GM18520 (cell line): ENCODE data around the gene CHPF2.

ENCODE experiments used
- ATAC-seq: cut with Tn5 transposase; IDR thresholded peaks from one replicate; pipeline ENCODE4 v1.9.1; 2021; ENCODE audit not compliant: unreplicated experiment

The CHPF2 gene, protein sequence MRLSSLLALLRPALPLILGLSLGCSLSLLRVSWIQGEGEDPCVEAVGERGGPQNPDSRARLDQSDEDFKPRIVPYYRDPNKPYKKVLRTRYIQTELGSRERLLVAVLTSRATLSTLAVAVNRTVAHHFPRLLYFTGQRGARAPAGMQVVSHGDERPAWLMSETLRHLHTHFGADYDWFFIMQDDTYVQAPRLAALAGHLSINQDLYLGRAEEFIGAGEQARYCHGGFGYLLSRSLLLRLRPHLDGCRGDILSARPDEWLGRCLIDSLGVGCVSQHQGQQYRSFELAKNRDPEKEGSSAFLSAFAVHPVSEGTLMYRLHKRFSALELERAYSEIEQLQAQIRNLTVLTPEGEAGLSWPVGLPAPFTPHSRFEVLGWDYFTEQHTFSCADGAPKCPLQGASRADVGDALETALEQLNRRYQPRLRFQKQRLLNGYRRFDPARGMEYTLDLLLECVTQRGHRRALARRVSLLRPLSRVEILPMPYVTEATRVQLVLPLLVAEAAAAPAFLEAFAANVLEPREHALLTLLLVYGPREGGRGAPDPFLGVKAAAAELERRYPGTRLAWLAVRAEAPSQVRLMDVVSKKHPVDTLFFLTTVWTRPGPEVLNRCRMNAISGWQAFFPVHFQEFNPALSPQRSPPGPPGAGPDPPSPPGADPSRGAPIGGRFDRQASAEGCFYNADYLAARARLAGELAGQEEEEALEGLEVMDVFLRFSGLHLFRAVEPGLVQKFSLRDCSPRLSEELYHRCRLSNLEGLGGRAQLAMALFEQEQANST

GRCh38 chr7:151232091-151232916, at the start of gene CHPF2:
TSS of gene CHPF2 (plus strand) at chr7:151232483. CDS start at chr7:151234012, 1,529 bp downstream.
- ATAC-seq = peak; percentile 95

DNA sequence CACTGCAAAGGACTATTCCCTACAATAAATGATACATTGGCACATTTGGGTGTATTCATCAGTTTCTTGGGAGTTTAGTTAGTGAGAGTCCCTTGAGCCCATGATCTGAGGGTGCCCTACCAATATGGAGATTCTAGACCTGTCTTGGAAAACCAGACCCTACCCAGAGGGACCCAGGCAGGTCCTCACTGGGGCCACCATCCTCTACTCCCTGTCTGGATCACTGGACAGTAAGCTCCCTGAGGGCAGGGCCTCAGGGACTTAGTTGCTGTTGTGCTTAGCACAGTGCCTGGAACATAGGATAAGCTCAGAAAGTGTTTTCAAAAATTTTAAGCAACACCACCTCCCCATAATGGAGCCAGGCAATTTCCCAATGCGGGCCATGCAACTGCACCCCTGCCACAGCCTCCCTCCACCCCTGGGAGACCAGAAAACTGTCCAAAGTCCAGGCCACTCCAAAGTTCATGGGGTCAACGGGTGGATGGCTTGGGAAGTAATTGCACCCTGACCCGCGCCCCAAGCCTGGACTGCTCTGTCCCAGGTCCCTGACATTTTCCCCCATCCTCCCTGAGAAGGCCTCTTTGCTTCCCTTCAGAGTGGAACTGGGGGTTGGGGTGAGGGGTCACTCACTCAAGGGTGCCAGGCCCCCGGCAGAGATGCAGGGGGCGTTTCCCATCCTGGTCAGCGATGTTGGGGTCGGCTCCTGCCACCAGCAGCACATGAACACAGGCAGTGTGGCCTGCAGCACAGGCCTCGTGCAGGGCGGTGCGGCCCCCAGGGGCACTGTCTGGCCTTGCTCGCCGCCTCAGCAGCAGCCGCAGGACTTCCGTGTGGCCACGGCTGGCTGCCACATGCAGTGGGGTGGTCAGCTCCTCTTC, 46.3 kb upstream of the CHPF2 start:
- ATAC-seq = no peak

DNA sequence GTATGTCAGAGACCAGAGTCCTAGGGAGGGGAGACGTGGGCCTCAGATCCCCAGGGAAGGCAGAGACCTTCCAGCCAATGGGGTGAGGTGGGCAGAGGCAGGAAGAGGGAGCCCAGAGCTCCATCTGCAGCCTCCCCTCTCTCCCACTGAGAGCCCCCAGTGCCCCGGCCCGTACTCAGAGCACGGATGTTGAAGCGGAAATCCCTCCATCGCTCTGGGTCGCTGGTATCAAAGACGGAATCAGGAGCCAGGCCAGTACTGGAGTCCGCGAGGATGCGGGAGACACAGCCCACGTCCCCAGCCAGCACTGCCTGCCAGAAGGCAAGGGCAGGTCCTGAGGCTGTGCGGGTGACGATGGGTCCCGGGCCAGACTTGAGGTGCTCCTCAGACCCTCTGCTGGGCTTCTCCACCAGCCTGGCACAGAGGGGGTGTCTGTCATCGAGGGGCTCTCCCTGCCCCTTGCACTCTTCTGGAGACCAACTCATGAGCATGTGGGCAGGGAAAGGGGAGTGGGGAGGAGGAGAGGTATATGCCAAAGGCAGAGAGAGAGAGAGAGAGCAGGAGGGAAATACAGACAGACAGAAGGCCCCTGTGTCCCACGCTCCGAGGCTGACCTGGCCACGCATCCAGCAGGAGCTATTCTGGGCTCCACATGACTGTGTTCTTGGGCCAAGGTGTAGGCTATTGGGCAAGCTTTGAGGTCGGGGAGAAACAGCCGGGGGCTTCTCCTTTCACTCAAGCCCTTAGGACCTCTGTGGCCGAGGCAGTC, 45.5 kb upstream of the CHPF2 start, which contains the start of gene ASB10:
Gene ASB10, minus strand, starts transcription at position 611 of the 769 bp plus-strand sequence. Its CDS starts 120 bp downstream, at position 491.
- no peak for ATAC-seq

- no peak for ATAC-seq
Measured at GRCh38 chr7:151187409-151188251, 44.7 kb upstream of the CHPF2 start.

- ATAC-seq = no peak
Measured at GRCh38 chr7:151188252-151188542, 44.1 kb upstream of the CHPF2 start.

GRCh38 chr7:151189038-151189437, 43.2 kb upstream of the CHPF2 start:
- no peak for ATAC-seq

DNA sequence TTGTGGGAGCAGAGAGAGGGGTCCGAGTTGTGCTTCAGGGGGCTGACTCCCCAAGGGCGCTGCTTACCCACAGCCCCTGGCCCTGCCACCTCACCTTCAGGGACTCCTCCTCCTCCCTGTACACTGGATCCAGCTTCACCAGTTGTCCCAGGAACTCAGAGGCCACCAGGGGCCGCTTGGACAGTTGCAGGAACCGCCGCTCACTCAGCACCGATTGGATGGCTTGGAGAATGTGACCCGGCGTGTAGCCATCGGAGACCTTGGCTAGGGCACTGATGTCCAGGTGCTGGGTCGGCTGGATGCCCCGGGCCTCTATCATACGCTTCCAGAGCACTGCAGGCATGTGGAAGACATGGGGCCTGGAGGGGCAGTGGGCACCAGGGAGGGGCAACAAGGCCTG, 40.7 kb upstream of the CHPF2 start:
- ATAC-seq = no peak

- no peak for ATAC-seq
Measured at GRCh38 chr7:151192002-151192539, 40.2 kb upstream of the CHPF2 start.

DNA sequence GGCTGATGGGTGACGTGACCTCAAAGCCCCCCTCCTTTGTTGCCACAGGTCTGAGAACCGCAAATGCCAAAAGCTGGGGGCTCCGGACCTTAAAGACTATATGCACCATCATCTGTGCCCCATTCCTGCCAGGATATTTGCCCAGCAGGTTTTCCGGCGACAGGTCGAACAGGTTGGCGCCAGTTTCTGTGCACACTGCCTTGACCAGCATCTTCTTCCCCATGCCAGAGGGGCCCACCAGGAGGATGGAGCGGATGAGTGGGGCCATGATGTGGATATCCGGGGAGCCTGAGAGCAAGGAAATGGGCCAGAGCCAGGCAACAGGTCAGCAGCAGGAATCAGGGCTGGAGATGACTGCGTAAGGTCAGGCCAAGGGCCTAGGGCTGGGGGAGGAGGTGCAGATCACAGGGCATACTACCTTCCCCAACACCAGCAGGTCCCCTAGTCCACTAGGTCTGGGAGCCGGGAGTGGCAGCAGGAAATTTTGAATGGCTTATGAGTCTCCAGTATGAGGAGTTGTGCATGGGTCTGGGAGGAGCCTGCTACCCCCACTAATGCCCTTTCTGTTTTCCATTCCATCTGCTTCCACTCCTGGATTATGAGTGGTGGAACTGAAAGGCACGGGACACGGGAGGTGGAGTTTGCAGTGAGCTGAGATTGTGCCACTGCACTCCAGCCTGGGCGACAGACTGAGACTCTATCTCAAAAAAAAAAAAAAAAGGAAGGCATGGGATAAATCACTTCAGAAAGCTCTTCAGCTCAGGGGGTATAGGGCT, 38.9 kb upstream of the CHPF2 start:
- no peak for ATAC-seq

DNA sequence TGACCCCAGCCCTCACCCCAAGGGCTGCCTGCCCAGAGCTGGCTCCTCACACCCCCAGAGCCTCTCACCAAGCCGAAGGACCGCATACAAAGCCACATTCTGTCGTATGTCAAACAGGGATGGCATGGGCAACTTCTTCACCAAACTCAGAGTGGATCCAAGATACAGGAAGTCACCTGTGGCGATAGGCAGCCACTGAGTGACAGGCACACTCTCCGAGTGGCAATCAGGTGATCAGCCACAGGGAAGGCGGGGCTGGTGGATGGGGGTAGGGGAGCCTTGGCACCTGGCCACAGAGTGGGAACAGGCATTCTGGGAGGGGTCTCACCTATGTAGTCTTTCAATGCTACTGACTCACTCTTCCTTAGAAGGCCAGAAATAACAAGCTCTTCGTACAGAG, 38.1 kb upstream of the CHPF2 start:
- no peak for ATAC-seq

DNA sequence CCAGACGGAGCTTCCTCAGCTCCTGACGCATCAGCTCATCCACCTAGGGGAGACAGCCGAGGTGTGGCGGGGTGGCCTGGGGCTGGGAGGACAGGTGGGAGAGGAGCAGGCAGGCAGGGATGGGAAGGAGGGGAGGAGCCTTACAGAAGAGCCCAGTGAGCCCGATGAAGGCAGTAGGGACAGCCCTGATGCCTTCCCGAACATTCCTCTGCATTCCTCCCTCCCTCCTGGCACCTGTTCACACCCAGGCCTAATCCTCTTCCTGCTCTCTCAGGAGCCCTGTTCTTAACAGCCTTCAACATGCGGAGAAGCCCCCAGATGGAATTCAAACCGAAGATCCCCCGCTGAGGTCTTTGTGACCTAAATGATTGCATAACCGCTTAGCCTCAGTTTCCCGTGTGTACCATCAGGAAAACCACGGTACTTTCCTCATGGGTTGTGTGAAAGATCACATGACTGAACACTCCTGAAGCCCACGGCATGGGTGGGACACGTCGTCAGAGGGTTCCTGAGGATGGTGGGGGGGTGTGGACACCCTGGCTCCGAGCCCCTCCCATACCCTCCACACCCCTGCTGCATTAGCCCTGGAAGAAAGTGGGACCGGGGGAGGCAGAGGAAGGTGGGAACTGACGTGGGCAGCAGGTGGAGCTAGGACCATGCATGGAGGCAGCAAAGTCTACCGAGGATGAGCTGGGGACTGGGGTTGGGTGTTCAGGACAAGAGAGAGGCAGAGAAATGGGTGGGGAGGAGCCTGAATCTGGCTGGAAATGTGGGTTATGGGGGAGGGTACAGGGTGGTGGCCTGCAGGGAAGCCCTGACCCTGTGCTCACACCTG, 36.5 kb upstream of the CHPF2 start:
- no peak for ATAC-seq

DNA sequence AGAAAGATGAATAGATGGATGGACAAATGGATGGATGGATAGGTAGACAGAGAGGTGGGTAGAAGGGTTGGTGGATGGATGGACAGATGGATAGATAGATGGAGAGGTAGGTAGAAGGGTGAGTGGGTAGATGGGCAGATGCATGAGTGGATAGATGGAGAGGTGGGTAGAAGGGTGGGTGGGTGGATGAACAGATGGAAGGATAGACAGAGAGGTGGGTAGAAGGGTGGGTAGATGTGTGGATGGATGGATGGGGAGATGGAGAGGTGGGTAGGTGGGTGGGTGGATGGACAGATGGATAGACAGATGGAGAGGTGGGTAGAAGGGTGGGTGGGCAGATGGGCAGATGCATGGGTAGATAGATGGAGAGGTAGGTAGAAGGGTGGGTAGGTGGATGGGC, 34.4 kb upstream of the CHPF2 start:
- ATAC-seq = no peak

DNA sequence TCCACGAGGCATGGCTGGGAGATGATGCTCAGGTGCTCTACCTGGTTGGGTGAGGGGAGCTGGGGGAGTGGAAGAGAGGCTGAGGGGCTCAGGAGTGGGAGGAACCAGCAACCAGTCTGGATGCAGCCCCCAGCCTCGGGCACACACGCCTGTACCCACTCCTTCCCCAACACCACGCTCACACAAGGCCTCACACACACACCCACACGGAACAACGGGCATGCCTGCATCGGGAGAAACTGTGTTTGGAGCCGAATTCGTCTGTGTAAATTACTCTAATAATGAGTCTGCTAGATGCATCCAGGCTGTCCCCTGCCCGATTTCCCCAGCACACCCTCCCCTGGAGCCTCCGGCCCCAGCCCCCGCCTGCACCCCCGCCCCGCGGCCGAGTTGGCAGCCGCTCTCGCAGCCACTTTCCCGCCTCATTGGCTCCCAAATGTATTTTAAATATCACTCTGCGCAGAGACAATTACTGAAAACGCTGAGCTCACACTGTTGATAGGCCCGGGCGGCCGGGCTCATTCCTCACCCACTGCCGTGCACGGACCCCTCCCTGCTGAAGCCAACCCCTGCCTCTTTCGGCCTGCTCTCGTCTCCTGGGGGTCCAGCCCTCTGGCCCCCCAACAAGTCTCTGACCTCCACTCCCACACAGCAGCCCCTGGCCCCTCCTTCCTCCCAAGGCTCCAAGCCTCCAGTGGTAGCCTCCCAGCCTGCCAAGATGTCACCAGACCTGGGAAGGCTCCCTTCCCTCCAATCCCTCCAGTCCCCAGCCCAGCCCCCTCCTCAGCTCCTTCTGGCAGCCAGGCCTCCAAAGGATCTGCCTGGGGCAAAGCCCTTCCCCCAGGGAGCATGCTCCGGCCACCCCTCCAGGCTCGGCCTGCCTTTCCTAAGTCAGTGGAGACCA, 33.1 kb upstream of the CHPF2 start:
- no peak for ATAC-seq

- no peak for ATAC-seq
Measured at GRCh38 chr7:151201344-151201743, 30.9 kb upstream of the CHPF2 start.

DNA sequence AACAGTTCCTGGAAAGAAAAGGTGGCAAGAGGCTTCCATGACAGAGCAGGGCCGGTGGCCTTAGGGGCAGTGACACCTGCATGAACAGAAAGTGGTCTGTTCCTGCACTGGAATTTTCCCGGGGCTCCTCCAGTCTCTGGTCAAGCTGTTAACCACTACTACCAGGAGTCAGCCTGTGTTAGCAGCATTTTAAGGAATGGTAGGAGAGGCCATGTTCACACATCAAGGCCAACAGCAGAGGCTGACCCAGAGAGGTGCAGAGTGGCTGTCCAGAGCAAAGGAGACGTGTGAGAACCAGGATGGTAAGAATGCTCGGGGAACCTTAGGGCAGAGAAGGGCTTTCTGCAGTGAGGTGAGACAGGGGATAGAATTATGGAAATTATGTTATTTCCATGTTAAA, 30.5 kb upstream of the CHPF2 start:
- no peak for ATAC-seq

GRCh38 chr7:151202836-151203235, 29.4 kb upstream of the CHPF2 start:
- no peak for ATAC-seq
